K562 (cell line): Measurements from ENCODE around the gene SFRP5. TPM values are rescaled to one million over a fixed set of nuclear protein-coding genes. Genes with fewer than 3 reads are reported as not detected.

Source experiments
- ARID4B ChIP-seq: sonication (generic); formaldehyde crosslinking; IDR thresholded peaks from 2 replicates; pipeline ENCODE4 v1.8.0; 2022; ENCODE audit warnings: mild to moderate bottlenecking, missing genetic modification reagents
- CREB1 ChIP-seq, 2 experiments: sonication (generic) in 1 of 2; formaldehyde crosslinking in 1 of 2; IDR thresholded peaks; 2 replicates each; pipeline versions ENCODE4 v1.6.1 to v1.8.0; 2012 to 2022; ENCODE audit warnings: inconsistent platforms in 1 of 2, mild to moderate bottlenecking in 1 of 2, missing genetic modification reagents in 1 of 2, moderate library complexity in 1 of 2
- DPF2 ChIP-seq: fragments of 450-650 bp; IDR thresholded peaks from 2 replicates; pipeline ENCODE4 v1.6.1; 2016
- HLTF ChIP-seq: fragments of 450-650 bp; IDR thresholded peaks from 2 replicates; pipeline ENCODE4 v1.6.1; 2016
- HSF4 ChIP-seq: fragments of 250-450 bp; sonication (Bioruptor Pico); IDR thresholded peaks from 2 replicates; pipeline ENCODE4 v2.1.2; 2022; ENCODE audit warnings: mild to moderate bottlenecking, moderate library complexity, borderline replicate concordance
- JUND ChIP-seq, 2 experiments: IDR thresholded peaks; 2 replicates in 1 of 2; 3 replicates in 1 of 2; pipeline ENCODE4 v1.6.1; 2011; ENCODE audit warnings: borderline replicate concordance in 2 of 2, low read depth in 2 of 2, low read length in 2 of 2, improper control_type of control experiment in 1 of 2, missing biosample characterization in 1 of 2, missing genetic modification characterization in 1 of 2, missing genetic modification reagents in 1 of 2
- MECOM ChIP-seq: fragments of 250-450 bp; sonication (Bioruptor Pico); IDR thresholded peaks from 2 replicates; pipeline ENCODE4 v1.8.0; 2022; ENCODE audit warnings: inconsistent platforms
- NFE2 ChIP-seq: IDR thresholded peaks from 2 replicates; pipeline ENCODE4 v1.6.1; 2014; ENCODE audit warnings: antibody characterized with exemption, low read depth
- NR2C2 ChIP-seq, 2 experiments: fragments of 200-800 bp in 1 of 2; sonication (Bioruptor generic) in 1 of 2; sonication (generic) in 1 of 2; formaldehyde crosslinking in 1 of 2; IDR thresholded peaks; 2 replicates each; pipeline versions ENCODE4 v1.6.1 to v1.8.0; 2016 to 2022; ENCODE audit warnings: mild to moderate bottlenecking in 1 of 2, missing compliant biosample characterization in 1 of 2, missing genetic modification characterization in 1 of 2, missing genetic modification reagents in 1 of 2
- SNAPC5 ChIP-seq: fragments of 250-450 bp; sonication (Bioruptor Pico); IDR thresholded peaks from 2 replicates; pipeline ENCODE4 v1.8.0; 2021; ENCODE audit warnings: moderate library complexity, mild to moderate bottlenecking, inconsistent platforms
- SNIP1 ChIP-seq: fragments of 450-650 bp; IDR thresholded peaks from 2 replicates; pipeline ENCODE4 v1.7.1; 2017; ENCODE audit warnings: low read depth, mild to moderate bottlenecking
- SRSF7 ChIP-seq: fragments of 200-400 bp; formaldehyde crosslinking; optimal IDR thresholded peaks from 2 replicates; pipeline ENCODE3; 2017; ENCODE audit warnings: mild to moderate bottlenecking, low read depth, low read length
- SUPT5H ChIP-seq: fragments of 450-650 bp; IDR thresholded peaks from 2 replicates; pipeline ENCODE4 v1.6.1; 2016
- UBTF ChIP-seq, 2 experiments: IDR thresholded peaks; 2 replicates each; pipeline ENCODE4 v1.6.1; 2012; ENCODE audit warnings: improper control_type of control experiment in 2 of 2, low read depth in 2 of 2, low read length in 2 of 2, borderline replicate concordance in 1 of 2
- USF1 ChIP-seq: sonication (generic); formaldehyde crosslinking; IDR thresholded peaks from 2 replicates; pipeline ENCODE4 v1.9.0; 2022; ENCODE audit warnings: mild to moderate bottlenecking, missing genetic modification reagents
- ZNF274 ChIP-seq: IDR thresholded peaks from 2 replicates; pipeline ENCODE4 v1.6.1; 2011; ENCODE audit warnings: low read depth, mild to moderate bottlenecking, low read length, moderate library complexity, borderline replicate concordance
- polyA plus RNA-seq, 8 experiments: library from polyadenylated mRNA; depleted of rRNA in 4 of 8; stranded (reverse) in 5 of 8; unstranded in 3 of 8; fragments of >200 nt; fragmentation: Nextera tagmentation in 2 of 8; fragmentation: Illumina TruSeq in 1 of 8; extraction: Ambion mirVana in 2 of 8; extraction: Trizol in 1 of 8; gene quantifications; 2 replicates each; pipeline versions ENCODE4 v1.2.1 to v1.2.3, GENCODE V29; 2011 to 2014; ENCODE audit warnings: inconsistent platforms in 1 of 8, missing spikeins in 1 of 8
- total RNA-seq, 7 experiments: library from RNA; depleted of rRNA in 6 of 7; stranded (reverse); fragments of >200 nt in 6 of 7; fragmentation: Illumina TruSeq in 2 of 7; extraction: Trizol in 2 of 7; gene quantifications; 2 replicates each; pipeline versions ENCODE4 v1.2.1 to v1.2.3, GENCODE V29; 2011 to 2021; ENCODE audit warnings: low replicate concordance in 1 of 7

SFRP5 gene
- total and polyA plus RNA-seq, 9 of the 15 experiments (the other 6 are each of a cell fraction or from before 2014, with no cell fraction given) = 0.07 to 0.29 (median 0.13) TPM; not detected in 3

GRCh38 chr10:97736902-97737769, 34.7 kb downstream of the SFRP5 start, which contains the start of gene ZFYVE27 (continued):
- TF ChIP-seq NR2C2 (CRISPR knock-in tag; IDR thresholded peaks at IDR 0.05) (0 out of 2 replicates have a peak, but pooled peaks have one; percentile 30), NR2C2 (tag; IDR thresholded peaks at IDR 0.05) (peak; percentile 61), HSF4 (CRISPR knock-in tag) (no peak), SRSF7 (no peak), USF1 (CRISPR knock-in tag) (no peak), SNAPC5 (CRISPR knock-in tag) (no peak), JUND (IDR thresholded peaks at IDR 0.05; ENCODE audit: borderline replicate concordance, low read depth, low read length) (peak; percentile 95), JUND (tag; IDR thresholded peaks at IDR 0.05; ENCODE audit: borderline replicate concordance, low read depth, low read length) (peak; percentile 87; the same call in 2 of the 3 replicates), MECOM (CRISPR knock-in tag) (no peak; the same call in 1 of the 2 replicates), UBTF (IDR thresholded peaks at IDR 0.05; ENCODE audit: borderline replicate concordance in 1 of 2, low read depth in 2 of 2, low read length in 2 of 2) (0 out of 4 replicates have a peak, but pooled peaks of 1 of the 2 experiments have one; percentile 27), DPF2 (0 out of 2 replicates have a peak, but pooled peaks have one; percentile 34), SUPT5H (peak; percentile 82), ZNF274 (no peak), ARID4B (CRISPR knock-in tag) (peak; percentile 46; the same call in 1 of the 2 replicates), NFE2 (no peak), HLTF (no peak), CREB1 (IDR thresholded peaks at IDR 0.05) (peak; percentile 79), CREB1 (CRISPR knock-in tag; IDR thresholded peaks at IDR 0.05) (peak; percentile 93), SNIP1 (no peak)
